H1 (cell line): ENCODE results near the gene RUFY1. TPM values are rescaled to one million over a fixed set of nuclear protein-coding genes. Genes with fewer than 3 reads are reported as not detected.

Experiments
- CTCF ChIA-PET: fragments of 300-600 bp; sonication (Branson Sonifier 250); formaldehyde crosslinking; loops from one replicate; lab custom pipeline; 2021; ENCODE audit not compliant: partially characterized antibody; lab: Charles Lee
- POLR2A ChIA-PET: fragments of 300-600 bp; sonication (Branson Sonifier 250); formaldehyde crosslinking; loops from one replicate; lab custom pipeline; 2021; ENCODE audit warnings: inconsistent platforms; ENCODE audit not compliant: partially characterized antibody; lab: Charles Lee
- DNase-seq, 2 experiments: peaks; one replicate each; pipeline versions ENCODE4 v3.0.0 to v3.0.0-alpha.2; 2010 to 2022; ENCODE audit warnings: low spot score in 2 of 2, low read depth in 1 of 2, mixed read lengths in 1 of 2
- FAIRE-seq: peaks from 2 replicates; lab custom pipeline; 2011; peaks lifted over from hg19 to GRCh38; lab: Jason Lieb, UNC
- H2AFZ ChIP-seq: 2 replicates; pipeline ENCODE4 v1.8.1; 2012; ENCODE audit warnings: low read length, inconsistent platforms
- H2AK5ac ChIP-seq: 2 replicates; pipeline ENCODE4 v1.6.1; 2013; ENCODE audit warnings: low read depth, low read length
- H2BK120ac ChIP-seq: replicated peaks from 2 replicates; pipeline ENCODE3; 2013; ENCODE audit warnings: low read depth, low read length, inconsistent platforms
- H2BK12ac ChIP-seq: 2 replicates; pipeline ENCODE4 v1.6.1; 2013; ENCODE audit warnings: low read depth, low read length
- H2BK15ac ChIP-seq: 2 replicates; pipeline ENCODE4 v1.6.1; 2013; ENCODE audit warnings: low read length
- H2BK20ac ChIP-seq: 2 replicates; pipeline ENCODE4 v1.6.1; 2013; ENCODE audit warnings: low read length
- H2BK5ac ChIP-seq: 2 replicates; pipeline ENCODE4 v1.6.1; 2013; ENCODE audit warnings: low read depth, low read length
- H3K14ac ChIP-seq: 2 replicates; pipeline ENCODE4 v1.6.1; 2013; ENCODE audit warnings: inconsistent platforms; ENCODE audit not compliant: insufficient read length
- H3K18ac ChIP-seq: 2 replicates; pipeline ENCODE4 v1.6.1; 2013; ENCODE audit warnings: low read length; ENCODE audit errors: extremely low read depth
- H3K23ac ChIP-seq: 2 replicates; pipeline ENCODE4 v1.6.1; 2013; ENCODE audit warnings: inconsistent platforms; ENCODE audit not compliant: insufficient read length
- H3K23me2 ChIP-seq: 2 replicates; pipeline ENCODE4 v1.6.1; 2013; ENCODE audit warnings: low read depth, low read length
- H3K27ac ChIP-seq: 2 replicates; pipeline ENCODE4 v1.6.1; 2011; ENCODE audit warnings: low read depth, low read length, inconsistent platforms
- H3K27me3 ChIP-seq, 4 experiments: replicated peaks in 1 of 4; 1 replicate in 1 of 4; 2 replicates in 3 of 4; pipeline versions ENCODE4 v1.6.1 to v1.8.1; 2011 to 2013; ENCODE audit warnings: low read length in 3 of 4, mild to moderate bottlenecking in 3 of 4, inconsistent platforms in 2 of 4, mixed read lengths in 2 of 4, moderate library complexity in 1 of 4; ENCODE audit not compliant: control insufficient read depth in 3 of 4, insufficient read depth in 3 of 4; ENCODE audit errors: extremely low read depth in 1 of 4
- H3K36me3 ChIP-seq, 4 experiments: 2 replicates each; pipeline versions ENCODE4 v1.6.1 to v1.8.1; 2011 to 2013; ENCODE audit warnings: mild to moderate bottlenecking in 4 of 4, low read length in 3 of 4, moderate library complexity in 2 of 4, control low read depth in 1 of 4, inconsistent platforms in 1 of 4; ENCODE audit not compliant: insufficient read depth in 4 of 4, control insufficient read depth in 2 of 4
- H3K4ac ChIP-seq: replicated peaks from 2 replicates; pipeline ENCODE3; 2013; ENCODE audit warnings: low read length, low read depth, mixed read lengths, inconsistent platforms; ENCODE audit not compliant: insufficient read length
- H3K4me1 ChIP-seq, 4 experiments: replicated peaks in 1 of 4; 1 replicate in 1 of 4; 2 replicates in 3 of 4; pipeline versions ENCODE4 v1.6.1 to v1.8.1; 2011 to 2013; ENCODE audit warnings: low read length in 3 of 4, inconsistent platforms in 2 of 4, mixed read lengths in 1 of 4; ENCODE audit not compliant: insufficient read depth in 4 of 4, control insufficient read depth in 3 of 4
- H3K4me2 ChIP-seq, 2 experiments: 2 replicates each; pipeline versions ENCODE4 v1.6.1 to v1.8.1; 2011 to 2013; ENCODE audit warnings: low read depth in 2 of 2, low read length in 2 of 2, control low read depth in 1 of 2, inconsistent platforms in 1 of 2, mild to moderate bottlenecking in 1 of 2; ENCODE audit not compliant: insufficient read depth in 1 of 2
- H3K4me3 ChIP-seq, 4 experiments: fragments of 200-600, 300-600 bp in 1 of 4; sonication (generic), shearing (Covaris generic), sonication (Bioruptor Twin) in 1 of 4; 2 replicates each; pipeline versions ENCODE4 v1.5.1 to v1.8.1; 2011 to 2016; ENCODE audit warnings: low read length in 4 of 4, low read depth in 3 of 4, control low read depth in 2 of 4, inconsistent platforms in 2 of 4, mild to moderate bottlenecking in 2 of 4, mixed read lengths in 1 of 4, moderate library complexity in 1 of 4; ENCODE audit not compliant: insufficient read depth in 2 of 4; ENCODE audit errors: extremely low read depth in 1 of 4
- H3K56ac ChIP-seq: replicated peaks from 2 replicates; pipeline ENCODE3; 2013; ENCODE audit warnings: low read depth, mild to moderate bottlenecking, mixed read lengths, low read length, inconsistent platforms; ENCODE audit not compliant: insufficient read length
- H3K79me1 ChIP-seq: 2 replicates; pipeline ENCODE4 v1.6.1; 2013; ENCODE audit warnings: low read depth, low read length, control low read depth
- H3K79me2 ChIP-seq, 2 experiments: 2 replicates each; pipeline versions ENCODE4 v1.6.1 to v1.8.1; 2012 to 2013; ENCODE audit warnings: low read length in 2 of 2, mild to moderate bottlenecking in 2 of 2, inconsistent platforms in 1 of 2; ENCODE audit not compliant: insufficient read depth in 2 of 2, control insufficient read depth in 1 of 2
- H3K9ac ChIP-seq, 4 experiments: replicated peaks in 1 of 4; 1 replicate in 1 of 4; 2 replicates in 3 of 4; pipeline versions ENCODE4 v1.6.1 to v1.8.1; 2011 to 2013; ENCODE audit warnings: low read depth in 3 of 4, low read length in 3 of 4, control low read depth in 2 of 4, mild to moderate bottlenecking in 2 of 4, moderate library complexity in 2 of 4, inconsistent platforms in 1 of 4; ENCODE audit errors: extremely low read depth in 1 of 4
- H3K9me3 ChIP-seq, 2 experiments: 2 replicates each; pipeline versions ENCODE4 v1.6.1 to v1.8.1; 2012 to 2013; ENCODE audit warnings: mild to moderate bottlenecking in 2 of 2, moderate library complexity in 2 of 2, control low read depth in 1 of 2, inconsistent platforms in 1 of 2, low read depth in 1 of 2, low read length in 1 of 2, mixed read lengths in 1 of 2; ENCODE audit not compliant: insufficient read depth in 2 of 2
- H4K20me1 ChIP-seq, 2 experiments: replicated peaks in 1 of 2; 2 replicates each; pipeline versions ENCODE3 to v1.8.1; 2011 to 2013; ENCODE audit warnings: inconsistent platforms in 2 of 2, low read length in 2 of 2, mild to moderate bottlenecking in 1 of 2; ENCODE audit not compliant: insufficient read depth in 2 of 2, control insufficient read depth in 1 of 2
- H4K5ac ChIP-seq: 2 replicates; pipeline ENCODE4 v1.6.1; 2013; ENCODE audit warnings: low read length, low read depth, mixed read lengths, inconsistent platforms; ENCODE audit not compliant: insufficient read length
- H4K8ac ChIP-seq: 2 replicates; pipeline ENCODE4 v1.8.0; 2013; ENCODE audit warnings: mild to moderate bottlenecking, moderate library complexity, low read length, inconsistent platforms; ENCODE audit not compliant: insufficient read depth; ENCODE audit errors: extremely low read depth
- H4K91ac ChIP-seq: replicated peaks from 2 replicates; pipeline ENCODE3; 2013; ENCODE audit warnings: low read length, mixed read lengths, inconsistent platforms; ENCODE audit not compliant: insufficient read length
- BACH1 ChIP-seq: IDR thresholded peaks from 2 replicates; pipeline ENCODE4 v1.6.1; 2012; ENCODE audit warnings: low read length, improper control_type of control experiment
- CBX5 ChIP-seq: fragments of 300-800, 300-1000 bp; sonication (generic); IDR thresholded peaks from 2 replicates; pipeline ENCODE4 v1.7.1; 2016; ENCODE audit warnings: antibody characterized with exemption, low read length, low read depth
- E2F6 ChIP-seq: IDR thresholded peaks from 2 replicates; pipeline ENCODE4 v1.6.1; 2012; ENCODE audit warnings: inconsistent platforms
- EGR1 ChIP-seq: IDR thresholded peaks from 2 replicates; pipeline ENCODE4 v1.6.1; 2011; ENCODE audit warnings: low read depth, low read length, borderline replicate concordance
- EP300 ChIP-seq, 2 experiments: IDR thresholded peaks; 1 replicate in 1 of 2; 2 replicates in 1 of 2; pipeline ENCODE4 v1.6.1; 2011 to 2012; ENCODE audit warnings: low read depth in 2 of 2, low read length in 2 of 2, mild to moderate bottlenecking in 2 of 2, borderline replicate concordance in 1 of 2, inconsistent platforms in 1 of 2, moderate library complexity in 1 of 2
- KDM5A ChIP-seq: fragments of 200-600 bp; IDR thresholded peaks from 2 replicates; pipeline ENCODE4 v1.7.1; 2012; ENCODE audit warnings: mild to moderate bottlenecking, low read length, inconsistent platforms, mixed read lengths
- NANOG ChIP-seq: IDR thresholded peaks from 2 replicates; pipeline ENCODE4 v1.6.1; 2011; ENCODE audit warnings: low read length, low read depth, mild to moderate bottlenecking, inconsistent platforms; ENCODE audit not compliant: insufficient read depth, poor library complexity, severe bottlenecking
- SIN3A ChIP-seq, 2 experiments: IDR thresholded peaks in 1 of 2; conservative IDR thresholded peaks in 1 of 2; 2 replicates each; pipeline ENCODE4 v1.6.1; 2011 to 2012; ENCODE audit warnings: low read length in 2 of 2, improper control_type of control experiment in 1 of 2, low read depth in 1 of 2, mild to moderate bottlenecking in 1 of 2
- SP1 ChIP-seq: IDR thresholded peaks from 2 replicates; pipeline ENCODE4 v1.6.1; 2011; ENCODE audit warnings: low read depth, low read length
- SUZ12 ChIP-seq: fragments of 200-600 bp; sonication (generic); IDR thresholded peaks from 2 replicates; pipeline ENCODE4 v1.6.1; 2012; ENCODE audit warnings: mild to moderate bottlenecking, inconsistent platforms, low read length, moderate library complexity, mixed read lengths
- TEAD4 ChIP-seq: IDR thresholded peaks from 2 replicates; pipeline ENCODE4 v1.6.1; 2012; ENCODE audit warnings: low read depth, low read length, inconsistent platforms, mixed read lengths
- YY1 ChIP-seq: IDR thresholded peaks from 2 replicates; pipeline ENCODE4 v1.6.1; 2011; ENCODE audit warnings: low read depth, mild to moderate bottlenecking, low read length
- ZNF274 ChIP-seq: IDR thresholded peaks from 2 replicates; pipeline ENCODE4 v1.7.0; 2012; ENCODE audit warnings: low read length, borderline replicate concordance; ENCODE audit errors: extremely low read depth
- WGBS, 2 experiments: shearing (Covaris generic) in 1 of 2; methylation state at CpG; one replicate each; pipeline versions ENCODE4 v1.1.6 to v1.1.7; 2013 to 2015; ENCODE audit warnings: low lambda C conversion rate in 2 of 2, mixed read lengths in 2 of 2, inconsistent platforms in 1 of 2, low coverage in 1 of 2, missing lambda C conversion rate in 1 of 2; ENCODE audit not compliant: insufficient replicate concordance in 2 of 2, insufficient coverage in 1 of 2, insufficient read length in 1 of 2; ENCODE audit errors: extremely low coverage in 1 of 2, missing lambda C conversion rate in 1 of 2; 5-methylcytosine and 5-hydroxymethylcytosine counted together
- polyA plus RNA-seq, 7 experiments: library from polyadenylated mRNA; depleted of rRNA in 3 of 7; stranded (reverse) in 5 of 7; unstranded in 2 of 7; fragments of >200 nt in 5 of 7; fragments of 200-250 nt in 2 of 7; gene quantifications; 1 replicate in 5 of 7; 2 replicates in 1 of 7; 4 replicates in 1 of 7; pipeline versions ENCODE4 v1.2.1 to v1.2.3, GENCODE V29; 2011 to 2013; ENCODE audit warnings: missing spikeins in 2 of 7, mixed read lengths in 2 of 7
- total RNA-seq: library from RNA; stranded (reverse); fragmentation: NEBNext Ultra II Directional; extraction: Animal tissue kit (Norgen Biotek cat#: 25700); gene quantifications from 2 replicates; pipeline ENCODE4 v1.2.1, GENCODE V29; 2021

RUFY1 gene
- total and polyA plus RNA-seq, 2 of the 8 experiments (the other 6 are each of a cell fraction or from before 2014, with no cell fraction given), result 22.4 to 29.5 TPM

- H2BK5ac ChIP-seq, result no peak overlapping the region
- no peak overlapping the region for H2AFZ ChIP-seq
- no peak overlapping the region for H4K8ac ChIP-seq
- 86% methylated on average over 1 of the region's 1 CpG; no CpG with 5 or more reads in 1 of the 2 experiments for WGBS, 2 experiments
- H4K20me1 ChIP-seq, result no peaks in the 10 kb centered on the region
- no peak overlapping the region for H3K56ac ChIP-seq
- no peak overlapping the region for H2BK20ac ChIP-seq
- no peak overlapping the region for H2BK15ac ChIP-seq
- H3K79me2 ChIP-seq, result no peaks in the 10 kb centered on the region
- H3K27me3 ChIP-seq, result peaks cover 0 to 2% (median 0%) of the 10 kb centered on the region in 4 experiments; a peak in 1 of 7 replicates
- H3K36me3 ChIP-seq, result no peaks in the 10 kb centered on the region
- FAIRE-seq (no peak), DNase-seq (no peak)
- no peaks in the 10 kb centered on the region for H3K79me1 ChIP-seq
- no peak overlapping the region for H2BK120ac ChIP-seq
- H3K4me2 ChIP-seq, result no peak overlapping the region
- H2BK12ac ChIP-seq, result no peak overlapping the region
- no peak overlapping the region for H3K14ac ChIP-seq
- H3K23me2 ChIP-seq, result no peaks in the 10 kb centered on the region; the same call in 1 of the 2 replicates
- no peak overlapping the region for H4K91ac ChIP-seq
- CTCF ChIA-PET, result interaction anchor here (0.8 to 1.3 kb wide), 3 partner anchors 8 to 79 kb away, joined by 3 to 4 read pairs (median 3); no protein-coding TSS in a partner anchor
- POLR2A ChIA-PET, result interaction anchor here (0.9 kb wide), 1 partner anchor 10 kb away, joined by 4 read pairs; no protein-coding TSS in a partner anchor
- no peak overlapping the region for H4K5ac ChIP-seq
- H3K27ac ChIP-seq, result no peak overlapping the region
- H3K23ac ChIP-seq, result no peak overlapping the region
- H3K18ac ChIP-seq, result no peak overlapping the region
- no peak overlapping the region for H3K4ac ChIP-seq
- no peak overlapping the region for H3K4me3 ChIP-seq
- H3K9ac ChIP-seq, result no peak overlapping the region
- H3K9me3 ChIP-seq, result no peaks in the 10 kb centered on the region; a peak in 1 of 4 replicates
- H3K4me1 ChIP-seq, result peaks cover 0 to 3% (median 1%) of the 10 kb centered on the region in 4 experiments; a peak in 4 of 7 replicates
- H2AK5ac ChIP-seq, result no peak overlapping the region
- TF ChIP-seq SUZ12 (no peak), NANOG (no peak), TEAD4 (no peak), SP1 (no peak), EGR1 (no peak), ZNF274 (no peak), EP300 (IDR thresholded peaks at IDR 0.05; ENCODE audit: borderline replicate concordance in 1 of 2, low read depth in 2 of 2, low read length in 2 of 2) (no peak), CBX5 (no peak), YY1 (no peak), SIN3A (conservative IDR thresholded peaks at IDR 0.05 in 1 of 2, IDR thresholded peaks at IDR 0.05 in 1 of 2; ENCODE audit: low read depth in 1 of 2, low read length in 2 of 2) (no peak), BACH1 (no peak), KDM5A (no peak), E2F6 (no peak)
These were observed 23.4 kb upstream of the RUFY1 start for GRCh38 chr5:179526978-179527377.
